AG09309 (cell line): ENCODE data around the gene LRRC4C.

Experiments
- DNase-seq: peaks from one replicate; pipeline ENCODE4 v3.0.0-alpha.2; 2010; ENCODE audit warnings: low read depth
- H3K4me3 ChIP-seq: 2 replicates; pipeline ENCODE4 v1.5.1; 2011; ENCODE audit warnings: mild to moderate bottlenecking, low read depth, low read length, moderate library complexity; ENCODE audit not compliant: control insufficient read depth
- CTCF ChIP-seq: IDR thresholded peaks from 2 replicates; pipeline ENCODE4 v1.5.1; 2011; ENCODE audit warnings: mild to moderate bottlenecking, low read depth, low read length, inconsistent platforms; ENCODE audit not compliant: insufficient read depth, control insufficient read depth; ENCODE audit errors: missing control alignments

Gene LRRC4C

DNA sequence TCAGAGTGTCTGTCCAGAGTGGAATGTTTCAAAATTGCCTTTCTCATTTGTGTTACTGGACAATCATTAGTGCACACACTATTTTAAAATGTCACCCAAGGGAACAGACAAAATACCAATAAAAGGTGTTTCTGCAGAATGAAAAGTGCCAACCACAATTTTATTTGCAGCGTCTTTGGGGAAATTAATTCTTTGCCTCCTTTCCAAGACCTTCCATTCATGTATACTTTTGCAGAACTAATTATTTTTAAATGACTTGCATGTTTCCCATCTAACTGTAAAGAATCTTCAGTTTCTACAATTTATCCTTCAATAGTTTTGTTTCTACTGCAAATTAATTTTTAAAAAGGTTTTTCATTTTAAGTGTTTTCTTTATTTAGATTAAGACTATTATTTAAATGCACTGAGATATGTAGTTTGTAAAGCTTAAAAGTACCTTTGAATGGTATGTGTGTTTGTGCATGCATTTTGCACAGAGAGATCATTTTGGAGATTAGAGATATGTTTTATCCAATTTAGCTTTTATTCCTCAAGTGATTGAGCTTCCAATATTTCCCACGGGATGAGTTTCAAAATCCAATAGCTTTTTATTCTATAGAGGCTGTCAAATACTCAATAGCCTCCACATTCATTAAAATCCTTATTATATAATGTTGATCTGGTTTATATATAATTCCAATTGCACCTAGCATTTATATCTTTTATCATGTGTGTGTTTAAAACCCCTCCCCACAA is 1235.7 kb downstream of the LRRC4C start:
- TF ChIP-seq CTCF, result no peak
- no peak overlapping the region for H3K4me3 ChIP-seq
- DNase-seq, result no peak

DNA sequence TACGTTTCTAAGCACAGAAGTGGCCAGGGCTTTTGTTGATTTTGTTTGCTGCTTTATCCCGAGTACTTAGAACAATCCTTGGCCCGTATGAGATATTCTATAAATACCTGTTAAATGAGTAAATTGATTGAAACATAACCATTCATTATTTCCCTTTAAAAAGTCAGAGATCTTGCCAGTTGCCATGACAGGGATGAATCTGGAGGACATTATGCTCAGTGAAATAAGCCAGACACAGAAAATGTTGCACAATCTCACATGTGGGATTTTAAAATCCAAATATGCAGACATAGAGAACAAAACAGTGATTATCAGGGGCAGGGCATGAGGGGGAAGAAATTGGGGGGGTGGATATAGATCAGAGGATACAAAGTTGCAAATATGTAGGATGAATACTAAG is 1240.1 kb downstream of the LRRC4C start:
- H3K4me3 ChIP-seq, result no peak overlapping the region
- no peak for TF ChIP-seq CTCF
- no peak for DNase-seq

- no peak for TF ChIP-seq CTCF
- DNase-seq, result no peak
- no peak overlapping the region for H3K4me3 ChIP-seq
These were observed 1243.9 kb downstream of the LRRC4C start for GRCh38 chr11:40215556-40215955.

DNA sequence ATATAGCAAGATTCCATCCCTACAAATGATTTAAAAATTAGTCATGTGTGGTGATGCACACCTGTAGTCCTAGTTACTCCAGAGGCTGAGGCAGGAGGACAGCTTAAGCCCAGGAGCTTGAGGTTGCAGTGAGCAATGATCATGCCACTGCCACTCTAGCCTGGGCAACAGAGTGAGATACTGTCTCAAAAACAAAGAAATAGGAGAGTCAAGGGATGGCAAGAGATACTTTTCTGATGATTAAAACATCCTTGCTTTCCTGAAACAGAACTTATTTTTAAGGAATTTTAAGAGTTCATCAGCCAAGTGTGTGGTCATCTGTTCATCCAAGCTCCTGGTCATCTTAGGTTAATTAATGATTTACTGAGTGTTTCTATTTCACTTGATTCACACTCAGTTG is 1252.0 kb downstream of the LRRC4C start:
- H3K4me3 ChIP-seq, result no peak overlapping the region
- TF ChIP-seq CTCF, result no peak
- DNase-seq, result no peak

DNA sequence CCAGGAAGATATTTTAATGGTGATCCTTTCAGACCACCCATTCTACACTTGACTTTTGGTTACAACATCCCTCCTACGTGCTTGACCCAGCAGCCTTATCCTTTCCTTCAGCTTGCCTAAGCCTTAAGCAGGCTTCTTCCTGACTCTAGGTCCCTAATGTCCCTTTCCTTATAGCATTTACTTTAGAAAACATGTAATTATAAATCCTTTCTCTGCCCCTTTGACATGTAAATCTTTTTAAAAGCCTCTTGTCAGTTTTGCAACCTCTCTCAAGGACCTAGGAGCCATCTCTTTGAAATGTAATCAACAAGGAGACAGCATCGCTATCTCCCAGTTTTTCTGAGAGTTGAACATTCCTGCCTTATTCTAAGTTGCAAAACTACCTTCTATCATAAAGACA is 1255.2 kb downstream of the LRRC4C start:
- no peak for TF ChIP-seq CTCF
- H3K4me3 ChIP-seq, result no peak overlapping the region
- DNase-seq, result no peak

GRCh38 chr11:40203606-40204005 is 1255.8 kb downstream of the LRRC4C start:
- TF ChIP-seq CTCF, result no peak
- DNase-seq, result no peak
- no peak overlapping the region for H3K4me3 ChIP-seq
